Hematopoietic multipotent progenitor cell treated with erythropoietin and hydrocortisone succinate and interleukin-3 and kit ligand, for 6 days (in vitro differentiated cells): Measurements from ENCODE around the gene CWC15.

ENCODE experiments used
- DNase-seq: peaks from one replicate; pipeline ENCODE4 v3.0.0-alpha.2; 2015

Gene CWC15

DNA sequence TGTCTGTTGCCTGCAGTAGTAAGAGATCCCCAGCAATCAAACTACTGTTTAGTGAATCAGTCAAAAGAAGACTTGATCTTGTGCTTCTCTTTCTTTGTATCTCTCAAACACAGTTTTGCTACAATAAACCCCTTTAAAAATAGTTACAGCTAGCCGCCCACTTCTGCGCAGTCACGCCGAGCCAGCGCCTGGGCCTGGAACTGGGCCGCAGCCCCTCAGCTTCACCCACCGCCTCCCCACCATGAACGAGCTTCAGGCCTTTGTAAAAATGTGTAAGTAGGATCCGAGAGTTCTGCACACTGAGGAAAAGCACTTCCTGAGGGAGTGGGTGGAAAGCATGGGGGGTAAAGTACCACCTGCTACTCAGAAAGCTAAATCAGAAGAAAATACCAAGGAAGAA lies 60.5 kb downstream of the CWC15 start:
- no peak for DNase-seq
